ENCODE measurements around the gene WDR20.

DNA sequence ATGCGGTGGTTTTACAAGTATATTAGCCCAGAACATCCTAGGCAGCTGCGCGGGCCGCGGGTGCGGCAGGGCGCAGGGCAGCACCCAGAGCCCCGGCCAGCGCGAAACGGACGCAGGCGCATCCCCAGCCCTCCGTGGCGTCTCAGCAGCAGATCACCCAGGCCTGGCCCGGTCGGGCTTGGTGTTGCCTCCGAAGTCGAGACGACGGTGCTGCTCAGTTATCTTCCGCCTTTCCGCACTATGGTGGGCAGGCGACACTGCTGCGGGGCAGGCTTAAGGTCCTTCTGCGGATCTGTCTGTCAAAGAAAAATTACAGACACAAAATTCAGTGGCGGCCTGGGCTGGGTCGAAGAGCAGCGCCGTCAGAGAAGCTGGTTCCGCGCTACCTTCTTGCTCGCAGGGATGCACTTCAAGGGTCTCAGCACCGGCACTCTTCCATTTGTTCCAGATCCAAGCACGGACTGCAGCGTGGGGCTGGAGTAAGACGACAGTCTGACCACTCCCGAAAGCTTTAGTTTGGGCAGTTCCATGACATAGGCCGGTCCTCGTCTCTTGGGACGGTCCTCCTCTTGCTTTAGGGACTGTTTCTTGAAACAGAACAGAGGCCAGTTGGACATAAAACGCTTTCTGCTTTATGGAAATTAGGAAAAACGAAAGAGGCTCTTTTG, 89.5 kb downstream of the WDR20 start:
- TF ChIP-seq, protein P1, sequence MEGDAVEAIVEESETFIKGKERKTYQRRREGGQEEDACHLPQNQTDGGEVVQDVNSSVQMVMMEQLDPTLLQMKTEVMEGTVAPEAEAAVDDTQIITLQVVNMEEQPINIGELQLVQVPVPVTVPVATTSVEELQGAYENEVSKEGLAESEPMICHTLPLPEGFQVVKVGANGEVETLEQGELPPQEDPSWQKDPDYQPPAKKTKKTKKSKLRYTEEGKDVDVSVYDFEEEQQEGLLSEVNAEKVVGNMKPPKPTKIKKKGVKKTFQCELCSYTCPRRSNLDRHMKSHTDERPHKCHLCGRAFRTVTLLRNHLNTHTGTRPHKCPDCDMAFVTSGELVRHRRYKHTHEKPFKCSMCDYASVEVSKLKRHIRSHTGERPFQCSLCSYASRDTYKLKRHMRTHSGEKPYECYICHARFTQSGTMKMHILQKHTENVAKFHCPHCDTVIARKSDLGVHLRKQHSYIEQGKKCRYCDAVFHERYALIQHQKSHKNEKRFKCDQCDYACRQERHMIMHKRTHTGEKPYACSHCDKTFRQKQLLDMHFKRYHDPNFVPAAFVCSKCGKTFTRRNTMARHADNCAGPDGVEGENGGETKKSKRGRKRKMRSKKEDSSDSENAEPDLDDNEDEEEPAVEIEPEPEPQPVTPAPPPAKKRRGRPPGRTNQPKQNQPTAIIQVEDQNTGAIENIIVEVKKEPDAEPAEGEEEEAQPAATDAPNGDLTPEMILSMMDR (IDR thresholded peaks at IDR 0.05), result no peak
- no peak for TF ChIP-seq POLR2A (IDR thresholded peaks at IDR 0.05)

Measured in esophagus squamous epithelium (tissue), 4 donors.